GM12891 (cell line): ENCODE data around the gene NUP85.

Experiments used
- DNase-seq: peaks from one replicate; pipeline ENCODE4 v3.0.0; 2011; ENCODE audit warnings: low spot score; ENCODE audit not compliant: insufficient read length
- FAIRE-seq: peaks from 2 replicates; lab custom pipeline; 2011; peaks lifted over from hg19 to GRCh38; lab: Jason Lieb, UNC
- PAX5 ChIP-seq: IDR thresholded peaks from 2 replicates; pipeline ENCODE4 v1.6.1; 2011; ENCODE audit warnings: low read length, moderate library complexity, mild to moderate bottlenecking; ENCODE audit not compliant: insufficient read depth, severe bottlenecking
- POLR2A ChIP-seq: IDR thresholded peaks from 2 replicates; pipeline ENCODE4 v1.6.1; 2011; ENCODE audit warnings: low read depth, low read length, control low read depth
- POLR2AphosphoS5 ChIP-seq: IDR thresholded peaks from 2 replicates; pipeline ENCODE4 v1.6.1; 2011; ENCODE audit warnings: low read depth, low read length, control low read depth
- POU2F2 ChIP-seq: IDR thresholded peaks from 2 replicates; pipeline ENCODE4 v1.6.1; 2011; ENCODE audit warnings: low read depth, mild to moderate bottlenecking, control low read depth, low read length, moderate library complexity
- SPI1 ChIP-seq: IDR thresholded peaks from 2 replicates; pipeline ENCODE4 v1.6.1; 2011; ENCODE audit warnings: low read depth, low read length, control low read depth
- TAF1 ChIP-seq: IDR thresholded peaks from 2 replicates; pipeline ENCODE4 v1.6.1; 2011; ENCODE audit warnings: low read depth, low read length, control low read depth

The NUP85 gene

GRCh38 chr17:75178453-75178852, 27.0 kb upstream of the NUP85 start:
- FAIRE-seq (no peak), DNase-seq (no peak)
- 0 out of 2 replicates have a peak, but pooled peaks have one; percentile 24 for TF ChIP-seq POLR2A
- no peak for TF ChIP-seq SPI1
- no peak for TF ChIP-seq POU2F2
- no peak for TF ChIP-seq PAX5
- TF ChIP-seq TAF1 = no peak
- TF ChIP-seq POLR2AphosphoS5 = 0 out of 2 replicates have a peak, but pooled peaks have one; percentile 35

DNA sequence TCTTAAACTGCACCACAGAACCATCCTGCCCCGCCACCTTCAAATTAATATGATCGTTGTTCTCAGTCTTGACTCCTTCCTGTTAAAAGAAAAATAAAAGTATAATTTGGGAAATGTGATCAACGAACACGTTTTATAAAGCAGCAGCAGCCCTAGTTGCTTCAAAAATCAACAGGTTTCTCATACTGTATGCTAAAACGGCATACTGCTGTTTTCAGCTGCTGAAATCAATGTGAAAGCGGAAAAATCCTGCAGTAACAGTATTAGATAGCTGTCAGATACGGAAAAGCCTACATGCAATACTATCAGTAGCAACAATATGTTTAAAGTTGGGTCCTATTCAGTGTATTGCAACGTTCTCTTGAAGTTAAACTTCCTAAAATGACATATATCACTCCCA, 24.4 kb upstream of the NUP85 start:
- no peak for TF ChIP-seq POLR2A
- TF ChIP-seq POU2F2 = no peak
- TF ChIP-seq TAF1 = no peak
- no peak for TF ChIP-seq PAX5
- TF ChIP-seq POLR2AphosphoS5 = no peak
- TF ChIP-seq SPI1 = no peak
- no peak for DNase-seq
- no peak for FAIRE-seq

DNA sequence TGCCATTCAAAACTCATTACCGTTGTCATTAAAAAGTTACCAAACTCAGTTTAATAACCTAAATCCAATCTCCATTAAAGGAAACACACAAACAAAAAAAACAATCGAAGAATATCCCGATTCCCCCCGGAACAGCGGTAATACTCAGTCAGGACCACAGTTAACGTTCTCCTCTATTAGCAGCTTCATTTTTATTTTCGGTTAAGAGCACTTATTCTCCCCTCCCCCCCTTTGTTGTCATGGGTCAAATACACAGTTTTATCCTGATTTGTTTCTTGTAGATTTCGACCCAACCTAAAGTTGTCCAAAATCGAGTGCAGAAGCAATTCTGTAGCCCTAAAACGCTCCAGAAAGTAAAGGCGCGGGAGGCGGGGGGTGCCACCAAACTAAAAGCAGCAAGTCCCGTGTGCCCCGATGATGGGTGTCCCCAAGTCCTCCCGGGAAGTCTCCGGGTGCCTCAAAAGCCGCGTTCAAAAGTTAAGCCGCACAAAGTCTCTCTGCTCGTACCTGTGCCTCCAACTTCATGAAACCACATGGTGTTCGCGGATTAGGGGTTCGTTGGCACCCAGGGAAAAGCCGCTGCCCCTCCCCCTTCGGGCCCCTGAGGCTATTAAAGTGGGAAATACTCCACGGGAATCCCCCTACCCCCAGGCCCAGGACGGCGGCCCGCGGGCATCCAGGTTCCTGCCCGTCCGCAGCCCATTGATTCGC, 23.7 kb upstream of the NUP85 start:
- no peak for DNase-seq
- no peak for FAIRE-seq
- TF ChIP-seq SPI1 (no peak), POU2F2 (0 out of 2 replicates have a peak, but pooled peaks have one; percentile 12), TAF1 (no peak), PAX5 (no peak)

DNA sequence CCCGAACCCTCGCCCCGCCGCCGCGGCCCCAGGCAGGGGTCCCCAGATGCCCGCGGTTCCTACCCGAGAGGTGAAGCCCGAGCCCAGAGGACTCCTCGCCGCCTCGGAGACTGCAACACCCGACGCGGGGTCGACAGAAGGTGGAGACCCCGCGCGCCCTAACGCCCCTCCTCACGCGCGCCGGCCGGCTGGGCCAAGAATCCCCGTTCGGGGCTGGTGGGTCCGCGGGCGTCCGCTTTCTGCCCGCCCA, 23.2 kb upstream of the NUP85 start:
- TF ChIP-seq POLR2AphosphoS5 (no peak), TAF1 (no peak), PAX5 (no peak), POLR2A (no peak), SPI1 (no peak), POU2F2 (no peak)
- FAIRE-seq (no peak), DNase-seq (no peak)

GRCh38 chr17:75182569-75183436, 22.7 kb upstream of the NUP85 start, which contains the start of gene SUMO2:
SUMO2 (minus strand) TSS chr17:75182959; CDS start chr17:75182834, 125 bp downstream.
- DNase-seq = peak; percentile 96
- FAIRE-seq = peak; percentile 98
- TF ChIP-seq SPI1 = 0 out of 2 replicates have a peak, but pooled peaks have one; percentile 18
- peak; percentile 76 for TF ChIP-seq POLR2A
- peak; percentile 69 for TF ChIP-seq POLR2AphosphoS5
- TF ChIP-seq TAF1 = peak; percentile 77
- TF ChIP-seq POU2F2 = no peak
- TF ChIP-seq PAX5 = no peak

- no peak for FAIRE-seq
Observed at GRCh38 chr17:75183999-75184884, 21.2 kb upstream of the NUP85 start.

GRCh38 chr17:75188614-75189013, 16.9 kb upstream of the NUP85 start:
- FAIRE-seq (no peak), DNase-seq (no peak)
- TF ChIP-seq POU2F2 (no peak), TAF1 (no peak), POLR2AphosphoS5 (no peak), POLR2A (no peak), SPI1 (no peak), PAX5 (no peak)

More at GRCh38 chr17:75183999-75184884, 21.2 kb upstream of the NUP85 start:
- no peak for DNase-seq
- no peak for TF ChIP-seq POLR2AphosphoS5
- no peak for TF ChIP-seq SPI1

- no peak for TF ChIP-seq TAF1
- no peak for TF ChIP-seq PAX5
- TF ChIP-seq POLR2A = no peak
- no peak for TF ChIP-seq POU2F2
- TF ChIP-seq SPI1 = no peak
- TF ChIP-seq POLR2AphosphoS5 = no peak
- FAIRE-seq (no peak), DNase-seq (no peak)
Observed at GRCh38 chr17:75191584-75191983, 13.9 kb upstream of the NUP85 start.

DNA sequence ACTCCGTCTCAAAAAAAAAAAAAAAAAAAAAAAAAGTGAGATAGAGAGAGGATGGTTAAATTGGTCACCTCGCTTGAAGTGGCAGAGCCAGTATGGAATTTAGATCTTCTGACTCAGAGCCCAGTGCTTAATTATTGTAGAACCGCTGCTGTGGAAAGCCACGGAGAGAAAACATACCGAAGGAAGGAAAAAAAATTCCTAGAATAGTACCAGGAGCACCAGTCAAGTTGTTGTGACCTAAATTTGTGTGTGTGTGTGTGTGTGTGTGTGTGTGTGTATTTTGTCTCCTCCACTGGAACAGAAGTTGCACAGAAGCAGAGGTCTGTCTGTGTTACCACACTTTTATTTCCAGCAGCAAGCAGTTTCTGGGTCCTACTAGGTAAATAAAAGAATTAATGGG, 10.6 kb upstream of the NUP85 start:
- TF ChIP-seq POU2F2 (no peak), PAX5 (no peak), TAF1 (no peak), POLR2AphosphoS5 (no peak), SPI1 (no peak), POLR2A (no peak)
- FAIRE-seq = no peak
- no peak for DNase-seq
